ENCODE results near the gene DDX10.

DNA sequence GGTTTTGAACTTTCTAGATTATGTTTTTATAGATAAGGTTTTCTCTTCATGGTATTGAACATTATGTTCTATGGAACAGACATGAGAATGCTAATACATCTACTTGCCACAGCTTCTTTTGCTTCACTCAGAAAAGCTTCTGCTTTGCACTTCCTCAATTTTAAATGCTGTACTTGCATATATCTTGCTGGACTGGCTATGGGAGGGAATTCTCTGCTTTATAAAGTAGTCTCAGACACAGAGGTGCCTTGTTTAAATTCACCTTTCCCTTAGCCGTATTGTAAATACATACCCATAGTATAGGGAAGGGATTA is 173.9 kb downstream of the DDX10 start:
- TF ChIP-seq EZH2 (IDR thresholded peaks at IDR 0.05; ENCODE audit: borderline replicate concordance, low read depth, low read length, poor library complexity, severe bottlenecking), result no peak
- TF ChIP-seq CTCF (conservative IDR thresholded peaks at IDR 0.05; ENCODE audit: low read depth, low read length), result no peak

Data from A673 (cell line).